LHCN-M2 (cell line): ENCODE data around the gene CTDP1. TPM values are rescaled to one million over a fixed set of nuclear protein-coding genes. Genes with fewer than 3 reads are reported as not detected.

Experiments
- DNase-seq: peaks from one replicate; pipeline ENCODE4 v3.0.0-alpha.2; 2012; ENCODE audit warnings: low read depth
- total RNA-seq: library from RNA; depleted of rRNA; stranded (reverse); fragments of >200 nt; gene quantifications from 2 replicates; pipeline ENCODE4 v1.2.3, GENCODE V29; 2014

The CTDP1 gene
- total RNA-seq, 1 experiment from 2014 or later: 16.4 TPM

DNA sequence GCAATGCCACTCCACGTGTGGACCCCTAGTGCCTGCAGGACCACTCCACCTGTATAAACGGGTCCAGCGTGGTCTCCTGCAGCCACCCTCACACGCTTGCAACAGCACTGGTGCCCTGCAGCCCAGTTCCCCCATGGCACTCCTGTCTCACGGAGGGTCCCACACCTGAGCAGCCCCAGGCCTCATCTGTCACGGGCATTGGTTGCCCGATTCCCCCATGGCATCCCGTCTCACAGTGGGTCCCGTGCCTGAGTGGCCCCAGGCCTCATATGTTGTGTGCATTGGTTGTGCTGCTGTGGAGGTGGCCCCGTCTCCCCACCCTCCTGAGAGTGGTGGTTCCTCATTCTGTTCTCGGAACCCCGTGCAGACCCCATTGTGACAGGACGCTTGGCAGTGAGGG, 43.4 kb downstream of the CTDP1 start:
- DNase-seq: no peak

DNA sequence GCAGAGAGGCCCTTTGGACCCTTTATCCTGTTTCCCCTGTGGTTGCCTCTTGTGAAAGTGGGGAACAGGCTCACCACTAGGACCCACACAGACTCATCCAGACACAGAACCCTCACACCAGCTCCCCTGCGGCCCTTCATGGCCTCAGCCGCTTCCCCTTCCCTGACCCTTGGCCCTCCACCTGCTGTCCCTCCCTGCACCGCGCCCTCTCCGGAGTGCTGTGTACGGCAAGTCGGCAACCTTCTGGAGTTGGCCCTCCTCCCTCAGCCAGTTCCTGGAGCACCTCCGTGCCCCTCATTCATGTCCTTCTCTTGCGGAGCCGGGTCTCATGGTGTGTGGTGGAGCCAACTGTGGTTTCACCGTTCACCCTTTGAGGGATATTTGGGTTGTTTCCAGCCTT, 44.0 kb downstream of the CTDP1 start:
- DNase-seq: no peak

DNA sequence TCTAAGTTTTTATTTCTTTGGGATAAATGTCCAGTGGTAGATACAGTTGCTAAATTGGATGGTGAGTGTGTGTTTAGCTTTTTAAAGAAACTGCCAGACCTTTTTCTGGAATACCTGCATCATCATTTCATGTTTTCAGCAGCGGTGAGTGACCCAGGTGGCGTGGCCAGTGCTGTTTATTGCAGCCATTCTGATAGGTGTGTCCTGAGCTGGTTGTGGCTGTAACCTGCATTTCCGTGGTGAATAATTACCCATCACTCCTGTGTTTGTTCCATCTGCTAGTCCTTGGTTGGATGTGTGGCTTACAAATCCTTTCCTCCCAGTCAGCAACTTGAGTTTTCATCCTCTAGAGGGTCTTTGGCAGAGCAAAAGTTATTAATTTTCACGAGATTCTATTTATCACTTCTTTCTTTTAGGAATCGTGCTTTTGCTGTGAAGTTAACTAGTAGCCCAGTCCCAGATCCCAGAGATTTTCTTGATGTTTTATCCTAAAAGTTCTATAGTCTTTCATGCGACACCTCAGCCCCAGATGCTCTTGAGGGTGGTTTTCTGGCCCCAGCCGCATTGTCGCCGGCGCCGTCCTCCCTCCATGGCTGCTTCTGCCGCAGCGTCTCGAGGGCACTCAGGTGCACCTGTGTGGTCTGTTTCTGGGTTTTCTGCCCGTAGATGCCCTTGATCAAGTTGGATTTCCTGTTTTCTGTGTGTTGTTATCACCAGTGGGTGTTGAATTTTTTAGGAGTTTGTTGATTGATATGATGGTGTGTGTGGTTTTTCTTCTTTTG, 44.9 kb downstream of the CTDP1 start:
- DNase-seq: no peak

DNA sequence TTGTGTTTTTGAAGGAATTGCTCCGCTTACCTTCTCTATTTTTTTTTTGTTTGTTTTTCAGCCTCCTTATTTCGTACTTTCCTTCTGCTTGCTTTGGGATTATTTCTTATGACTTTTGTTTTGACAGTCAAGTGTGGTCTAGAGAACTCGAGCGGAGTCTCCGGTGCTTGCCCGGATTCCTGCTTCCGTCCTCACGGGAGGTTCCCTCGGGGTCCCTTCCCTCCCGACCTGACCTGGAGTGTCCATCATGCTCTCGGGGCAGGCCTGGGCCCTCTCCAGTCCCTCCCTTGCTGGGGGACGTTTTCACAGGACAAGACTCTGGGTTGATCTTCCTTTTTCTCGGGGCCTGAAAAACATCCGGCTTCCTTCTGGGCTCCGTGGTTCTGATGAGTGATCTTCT, 45.9 kb downstream of the CTDP1 start:
- DNase-seq: no peak

DNA sequence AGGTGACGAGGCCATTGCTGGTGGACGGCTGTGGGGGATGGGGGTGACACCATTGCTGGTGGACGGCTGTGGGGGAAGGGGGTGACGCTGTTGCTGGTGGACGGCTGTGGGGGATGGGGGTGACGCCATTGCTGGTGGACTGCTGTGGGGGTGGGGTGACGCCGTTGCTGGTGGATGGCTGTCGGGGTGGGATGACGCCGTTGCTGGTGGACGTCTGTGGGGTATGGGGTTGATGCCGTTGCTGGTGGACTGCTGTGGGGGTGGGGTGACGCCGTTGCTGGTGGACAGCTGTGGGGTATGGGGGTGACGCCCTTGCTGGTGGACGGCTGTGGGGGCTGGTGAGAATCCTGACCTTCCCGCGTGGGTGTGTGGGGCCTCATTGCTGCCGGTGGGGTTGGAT, 47.1 kb downstream of the CTDP1 start:
- DNase-seq: no peak

DNA sequence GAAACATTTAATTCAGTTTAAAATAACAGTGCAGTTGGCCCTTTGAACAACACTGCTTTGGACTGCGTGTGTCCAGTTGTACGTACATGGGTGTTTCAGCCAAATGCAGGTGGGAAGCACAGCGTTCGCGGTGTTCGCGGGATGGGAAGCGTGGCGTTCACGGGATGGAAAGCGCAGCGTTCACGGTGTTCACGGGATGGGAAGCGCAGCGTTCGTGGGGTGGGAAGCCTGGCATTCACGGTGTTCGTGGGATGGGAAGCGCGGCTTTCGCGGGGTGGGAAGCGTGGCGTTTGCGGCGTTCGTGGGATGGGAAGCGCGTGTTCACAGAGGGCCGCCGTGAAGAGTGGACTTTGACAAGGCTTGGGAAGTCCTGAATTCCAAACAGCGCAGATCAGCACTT, 47.6 kb downstream of the CTDP1 start:
- no peak for DNase-seq

DNA sequence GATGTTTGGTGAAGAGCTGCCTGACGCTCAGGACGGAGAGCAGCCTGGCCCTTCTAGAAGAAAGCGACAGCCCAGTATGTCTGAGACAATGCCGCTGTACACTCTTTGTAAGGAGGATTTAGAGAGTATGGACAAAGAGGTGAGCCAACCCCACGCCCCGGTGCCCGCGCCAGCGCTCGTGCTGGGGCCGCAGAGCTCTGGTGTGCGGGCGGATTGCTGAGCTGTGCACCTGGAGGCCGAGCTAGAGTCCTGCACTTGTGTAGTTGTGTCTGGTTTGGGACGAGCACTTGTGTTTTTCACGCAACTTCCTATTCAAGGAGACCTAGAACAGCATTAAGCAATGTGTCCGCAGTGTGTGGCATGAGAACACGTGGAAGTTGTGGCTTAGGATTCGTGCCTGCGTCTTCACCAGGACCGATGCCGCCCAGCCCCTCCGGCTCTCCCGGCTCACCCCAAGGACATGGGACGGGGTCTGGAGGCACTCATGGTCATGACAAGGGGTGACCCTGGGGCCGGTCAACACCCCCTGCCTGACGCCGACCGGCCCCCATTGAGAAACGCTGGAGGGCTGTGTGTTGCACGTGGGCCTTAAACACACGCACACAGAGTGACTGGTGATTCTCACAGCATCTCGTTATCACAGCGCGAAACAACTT, 49.5 kb downstream of the CTDP1 start:
- DNase-seq: no peak

- no peak for DNase-seq
Measured at GRCh38 chr18:79729611-79730010, 50.0 kb downstream of the CTDP1 start.

DNA sequence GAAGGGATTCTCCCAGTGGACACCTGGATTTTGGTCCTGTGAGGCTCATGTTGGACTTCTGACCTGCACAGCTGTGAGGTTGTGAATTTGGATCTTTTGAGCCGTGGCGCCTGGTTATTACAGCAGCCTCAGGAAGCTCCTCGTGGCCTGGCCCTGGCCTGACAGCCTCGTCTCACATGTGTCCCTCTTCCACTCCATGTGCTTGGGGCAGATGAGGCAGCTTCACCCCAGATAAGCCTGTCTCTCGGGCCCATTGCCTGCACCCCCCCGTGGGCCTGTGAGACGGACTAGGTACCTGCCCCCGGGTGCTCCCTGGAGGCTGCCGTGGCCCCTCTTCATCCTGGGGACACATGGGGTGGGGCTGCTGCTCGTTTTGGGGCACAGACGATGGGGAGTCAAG, 51.2 kb downstream of the CTDP1 start:
- DNase-seq: no peak

DNA sequence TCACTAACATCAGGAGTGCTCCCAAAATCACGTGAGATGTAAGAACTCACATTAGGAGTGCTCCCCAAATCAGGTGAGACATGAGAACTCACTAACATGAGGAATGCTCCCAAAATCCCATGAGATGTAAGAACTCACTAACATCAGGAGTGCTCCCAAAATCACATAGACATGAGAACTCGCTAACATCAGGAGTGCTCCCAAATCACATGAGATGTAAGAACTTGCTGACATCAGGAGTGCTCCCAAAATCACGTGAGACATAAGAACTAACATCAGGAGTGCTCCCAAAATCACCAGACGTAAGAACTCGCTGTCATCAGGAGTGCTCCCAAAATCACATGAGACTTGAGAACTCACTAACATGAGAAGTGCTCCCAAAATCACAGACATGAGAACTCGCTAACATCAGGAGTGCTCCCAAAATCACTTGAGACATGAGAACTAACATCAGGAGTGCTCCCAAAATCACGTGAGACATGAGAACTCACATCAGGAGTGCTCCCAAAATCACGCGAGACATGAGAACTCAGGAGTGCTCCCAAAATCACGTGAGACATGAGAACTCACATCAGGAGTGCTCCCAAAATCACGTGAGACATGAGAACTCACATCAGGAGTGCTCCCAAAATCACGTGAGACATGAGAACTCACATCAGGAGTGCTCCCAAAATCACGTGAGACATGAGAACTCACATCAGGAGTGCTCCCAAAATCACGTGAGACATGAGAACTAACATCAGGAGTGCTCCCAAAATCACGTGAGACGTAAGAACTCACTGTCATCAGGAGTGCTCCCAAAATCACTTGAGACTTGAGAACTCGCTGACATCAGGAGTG, 52.5 kb downstream of the CTDP1 start:
- peak; percentile 21 for DNase-seq

DNA sequence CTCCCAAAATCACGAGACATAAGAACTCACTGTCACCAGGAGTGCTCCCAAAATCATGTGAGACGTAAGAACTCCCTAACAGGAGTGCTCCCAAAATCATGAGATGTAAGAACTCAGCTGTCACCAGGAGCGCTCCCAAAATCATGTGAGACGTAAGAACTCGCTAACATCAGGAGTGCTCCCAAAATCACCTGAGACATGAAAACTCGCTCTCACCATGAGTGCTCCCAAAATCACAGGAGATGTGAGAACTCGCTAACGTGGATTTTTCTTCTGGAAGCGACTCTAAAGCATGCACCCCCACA, 53.1 kb downstream of the CTDP1 start:
- DNase-seq: no peak

DNA sequence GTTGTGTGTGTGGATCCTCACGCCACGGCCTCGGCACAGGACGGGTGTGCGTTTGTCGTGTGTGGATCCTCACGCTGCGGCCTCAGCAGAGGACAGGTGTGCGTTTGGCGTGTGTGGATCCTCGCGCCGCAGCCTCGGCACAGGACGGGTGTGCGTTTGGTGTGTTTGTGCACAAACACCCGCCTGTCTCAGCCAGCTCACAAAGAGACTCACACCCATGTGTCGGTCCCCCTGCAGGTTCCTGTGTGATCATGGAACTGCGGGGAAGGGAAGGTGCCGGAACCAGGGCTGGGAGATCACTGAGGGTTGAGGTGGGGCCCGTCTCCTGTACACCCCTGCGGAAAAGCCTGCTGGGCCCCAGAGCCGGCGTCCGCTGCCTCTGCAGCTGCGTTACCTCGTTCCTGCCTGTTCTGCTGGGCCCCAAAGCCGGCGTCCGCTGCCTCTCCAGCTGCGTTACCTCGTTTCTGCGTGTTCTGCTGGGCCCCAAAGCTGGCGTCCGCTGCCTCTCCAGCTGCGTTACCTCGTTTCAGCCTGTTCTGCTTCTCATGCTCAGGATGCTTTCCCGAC, 53.6 kb downstream of the CTDP1 start:
- no peak for DNase-seq

- no peak for DNase-seq
Measured at GRCh38 chr18:79733986-79734770, 54.6 kb downstream of the CTDP1 start.

GRCh38 chr18:79735071-79735980, 55.7 kb downstream of the CTDP1 start:
- DNase-seq: no peak

DNA sequence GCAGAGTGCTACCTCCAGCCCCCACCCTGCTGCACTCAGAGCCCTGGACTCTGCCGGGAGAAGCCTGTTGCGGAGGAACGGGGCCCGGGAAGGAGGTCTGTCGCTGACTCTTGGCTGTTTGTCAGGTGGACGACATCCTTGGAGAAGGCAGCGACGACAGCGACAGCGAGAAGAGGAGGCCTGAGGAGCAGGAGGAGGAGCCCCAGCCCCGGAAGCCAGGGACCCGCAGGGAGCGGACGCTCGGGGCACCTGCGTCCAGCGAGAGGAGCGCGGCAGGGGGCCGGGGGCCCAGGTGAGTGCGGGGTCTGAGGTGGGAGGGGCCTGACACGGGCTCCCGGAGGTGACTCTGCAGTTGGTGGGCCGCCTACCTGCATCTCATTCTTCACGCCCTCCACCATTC, 56.6 kb downstream of the CTDP1 start:
- DNase-seq: no peak

DNA sequence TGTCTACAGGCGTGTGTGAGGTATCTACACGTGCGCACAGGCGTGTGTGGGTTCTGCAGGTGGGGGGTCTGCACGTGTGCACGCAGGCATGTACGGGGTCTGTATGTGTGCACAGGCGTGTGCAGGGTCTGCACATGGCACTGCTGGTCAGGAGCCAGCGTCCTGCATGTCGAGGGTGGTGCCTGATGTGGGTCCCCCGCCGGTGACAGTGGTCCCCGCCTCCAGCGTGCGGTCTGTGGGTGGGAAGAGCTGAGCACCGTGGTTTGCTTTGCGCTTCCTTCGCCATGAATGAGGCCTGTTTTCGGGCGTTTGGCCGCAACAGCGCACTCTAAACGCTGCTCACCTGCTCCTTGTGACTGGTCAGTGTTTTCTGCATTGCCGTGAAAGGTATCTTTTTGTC, 57.2 kb downstream of the CTDP1 start:
- DNase-seq: no peak

GRCh38 chr18:79737426-79737825, 57.8 kb downstream of the CTDP1 start:
- DNase-seq: no peak

- no peak for DNase-seq
Measured at GRCh38 chr18:79738041-79738461, 58.4 kb downstream of the CTDP1 start.

DNA sequence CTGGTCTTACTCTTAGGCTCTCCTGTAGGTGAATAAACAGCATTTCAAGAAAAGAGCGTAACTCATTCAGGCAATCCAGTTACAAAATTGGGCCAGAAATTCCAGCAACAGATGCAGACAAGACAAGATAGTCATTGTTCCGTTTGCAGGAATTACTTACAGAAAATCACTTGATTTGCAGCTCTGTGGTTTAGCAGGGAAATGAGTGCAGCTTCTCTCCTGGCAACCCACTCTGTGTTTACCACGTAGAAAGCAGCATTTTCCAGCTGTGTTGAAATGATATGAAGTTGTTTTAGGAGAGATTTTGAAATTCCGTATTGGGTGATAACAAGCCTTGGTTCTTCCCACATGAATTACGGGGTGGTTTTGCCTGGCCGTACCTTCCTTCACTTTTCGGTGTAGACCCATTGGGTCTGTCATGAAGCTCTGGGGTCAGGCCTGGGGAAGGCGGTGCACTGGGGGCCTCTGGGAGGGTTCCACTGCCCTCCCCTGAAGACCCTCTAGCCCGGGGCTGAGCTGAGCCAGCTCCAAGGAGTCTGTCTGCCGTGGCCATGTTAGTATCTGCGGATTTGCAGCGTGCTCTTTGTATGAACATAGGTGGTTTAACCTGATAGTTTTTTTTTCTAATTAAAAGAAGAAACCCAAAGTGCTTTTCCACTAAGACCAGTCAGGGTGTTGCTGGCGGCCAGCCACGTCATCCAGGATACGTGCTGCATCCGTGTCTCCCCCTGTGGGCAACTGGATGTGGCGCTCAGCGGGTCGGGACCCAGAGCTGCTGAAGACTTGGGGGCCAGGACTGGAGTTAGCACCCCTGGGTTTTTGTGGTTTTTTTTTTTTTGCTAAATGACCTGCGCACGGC, 59.2 kb downstream of the CTDP1 start:
- DNase-seq: no peak

DNA sequence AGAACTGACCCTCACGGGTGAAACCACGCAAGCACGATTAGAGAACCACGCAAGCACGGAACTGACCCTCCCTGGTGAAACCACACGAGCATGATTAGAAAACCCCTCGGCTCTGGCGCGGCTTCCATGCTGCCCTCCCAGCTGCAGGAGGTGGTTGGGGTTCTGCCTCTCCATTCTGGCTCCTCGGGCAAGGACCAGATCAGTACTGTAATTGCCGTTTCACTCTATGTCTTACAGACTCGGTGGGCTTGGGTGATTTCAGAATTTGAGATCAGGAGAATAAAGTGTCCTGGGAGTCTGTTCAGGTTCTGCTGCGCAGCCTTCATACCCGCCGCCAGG, 59.8 kb downstream of the CTDP1 start:
- DNase-seq: no peak
